ENCODE measurements around the gene PHTF2. TPM values are rescaled to one million over a fixed set of nuclear protein-coding genes. Genes with fewer than 3 reads are reported as not detected.

Gene PHTF2
- total RNA-seq, 1 donor from 2014 or later, result 31.2 TPM

DNA sequence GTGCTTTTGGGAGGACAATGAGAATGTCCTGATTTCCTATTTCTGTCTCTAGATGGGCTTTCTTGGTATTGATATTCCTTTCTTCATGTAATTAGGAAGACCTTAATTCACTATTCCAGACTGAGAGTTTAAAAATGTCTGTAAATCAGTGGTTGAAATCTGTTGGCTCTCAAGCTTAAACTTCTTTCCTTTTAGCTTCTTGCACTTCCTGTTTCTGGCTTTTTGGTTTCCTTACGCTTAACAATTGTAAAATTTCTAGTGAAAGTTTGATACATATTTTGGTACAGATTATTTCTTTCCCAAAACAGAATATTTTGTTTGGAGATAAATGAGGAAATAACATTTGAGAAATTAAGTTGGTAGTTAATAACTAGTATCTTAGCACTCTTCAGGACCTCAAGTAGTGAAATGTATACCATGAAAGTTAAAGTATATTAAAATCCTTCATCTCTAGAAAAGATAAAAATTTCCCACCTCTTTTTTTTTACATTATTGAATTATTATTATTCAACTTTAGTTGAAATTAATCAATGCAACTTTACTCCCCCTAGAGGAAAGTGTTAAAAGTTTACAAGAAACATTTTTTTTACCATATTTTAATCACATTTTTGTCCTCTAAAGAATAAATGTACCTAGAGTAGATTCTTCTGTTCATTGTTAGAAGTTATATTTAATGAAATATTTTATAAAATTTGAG, 137.2 kb downstream of the PHTF2 start:
- no peaks in the 10 kb centered on the region for H3K9me3 Mint-ChIP-seq
- peaks cover 7% of the 10 kb centered on the region for H3K4me1 Mint-ChIP-seq (ENCODE audit: low read depth)
- H3K27ac Mint-ChIP-seq, result no peak overlapping the region
- H3K27me3 Mint-ChIP-seq (ENCODE audit: insufficient read depth), result no peaks in the 10 kb centered on the region
- DNase-seq (ENCODE audit: low spot score), result no peak
- H3K4me3 Mint-ChIP-seq, result no peak overlapping the region
- peaks cover 3% of the 10 kb centered on the region for H3K36me3 Mint-ChIP-seq (ENCODE audit: low read depth)
- intact Hi-C loops (cut with micrococcal nuclease), result loop anchor here (1.0 kb wide), 2 partner anchors 138 to 278 kb away; no protein-coding TSS in a partner anchor

DNA sequence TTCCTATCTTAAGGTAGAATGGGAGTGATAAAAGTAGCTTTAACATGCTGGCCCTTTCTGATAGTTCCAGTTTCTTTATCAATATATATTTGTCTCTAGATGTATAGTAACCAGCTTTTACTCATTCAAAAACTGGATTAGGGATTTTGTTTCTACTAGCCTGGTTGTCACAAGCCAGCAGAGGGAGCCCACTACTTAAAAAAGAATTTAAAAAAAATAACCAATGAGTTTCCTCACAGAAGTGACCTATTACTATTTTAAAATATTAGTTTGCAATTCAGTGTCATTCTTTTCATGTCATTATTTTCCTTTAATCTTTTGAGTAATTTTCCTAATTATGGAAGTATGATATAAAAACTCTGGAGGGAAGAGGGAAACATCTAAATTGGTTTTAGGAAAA, 142.1 kb downstream of the PHTF2 start:
- DNase-seq (ENCODE audit: low spot score), result no peak
- H3K36me3 Mint-ChIP-seq (ENCODE audit: low read depth), result peaks cover 7% of the 10 kb centered on the region
- no peak overlapping the region for H3K4me3 Mint-ChIP-seq
- H3K9me3 Mint-ChIP-seq, result no peaks in the 10 kb centered on the region
- H3K27ac Mint-ChIP-seq, result no peak overlapping the region
- intact Hi-C loops (cut with micrococcal nuclease), result loop anchor here (5.0 to 10.0 kb wide), 2 partner anchors 84 to 287 kb away; no protein-coding TSS in a partner anchor
- peaks cover 11% of the 10 kb centered on the region for H3K4me1 Mint-ChIP-seq (ENCODE audit: low read depth)
- no peaks in the 10 kb centered on the region for H3K27me3 Mint-ChIP-seq (ENCODE audit: insufficient read depth)

GRCh38 chr7:77942431-77942830, 143.9 kb downstream of the PHTF2 start:
- Mint-ChIP-seq H3K27me3 (ENCODE audit: insufficient read depth) (no peaks in the 10 kb centered on the region), H3K27ac (no peak overlapping the region), H3K4me3 (no peak overlapping the region), H3K4me1 (ENCODE audit: low read depth) (peaks cover 8% of the 10 kb centered on the region), H3K9me3 (no peaks in the 10 kb centered on the region), H3K36me3 (ENCODE audit: low read depth) (peaks cover 7% of the 10 kb centered on the region)
- DNase-seq (ENCODE audit: low spot score), result no peak
- intact Hi-C loops (cut with micrococcal nuclease), result loop anchor here (5.0 to 10.0 kb wide), 2 partner anchors 82 to 285 kb away; no protein-coding TSS in a partner anchor

GRCh38 chr7:77944183-77945182, 145.9 kb downstream of the PHTF2 start:
- Mint-ChIP-seq H3K9me3 (no peaks in the 10 kb centered on the region), H3K36me3 (ENCODE audit: low read depth) (peaks cover 7% of the 10 kb centered on the region), H3K4me3 (no peak overlapping the region), H3K27me3 (ENCODE audit: insufficient read depth) (no peaks in the 10 kb centered on the region), H3K27ac (no peak overlapping the region), H3K4me1 (ENCODE audit: low read depth) (peaks cover 8% of the 10 kb centered on the region)
- no peak for DNase-seq (ENCODE audit: low spot score)
- intact Hi-C loops (cut with micrococcal nuclease), result loop anchor here (5.0 to 10.0 kb wide), 2 partner anchors 80 to 283 kb away; no protein-coding TSS in a partner anchor

- no peak overlapping the region for H3K27ac Mint-ChIP-seq
Observed at GRCh38 chr7:77950548-77950947, 152.0 kb downstream of the PHTF2 start.

GRCh38 chr7:77954773-77955555, 156.4 kb downstream of the PHTF2 start:
- H3K4me1 Mint-ChIP-seq (ENCODE audit: low read depth), result no peaks in the 10 kb centered on the region
- H3K36me3 Mint-ChIP-seq (ENCODE audit: low read depth), result peaks cover 6% of the 10 kb centered on the region

More at GRCh38 chr7:77950548-77950947, 152.0 kb downstream of the PHTF2 start:
- Mint-ChIP-seq H3K9me3 (no peaks in the 10 kb centered on the region), H3K4me3 (no peak overlapping the region), H3K4me1 (ENCODE audit: low read depth) (no peaks in the 10 kb centered on the region), H3K27me3 (ENCODE audit: insufficient read depth) (no peaks in the 10 kb centered on the region), H3K36me3 (ENCODE audit: low read depth) (peaks cover 3% of the 10 kb centered on the region)
- intact Hi-C loops (cut with micrococcal nuclease), result no loop called here
- no peak for DNase-seq (ENCODE audit: low spot score)

GRCh38 chr7:77958436-77958835, 159.9 kb downstream of the PHTF2 start:
- intact Hi-C loops (cut with micrococcal nuclease), result no loop called here
- H3K4me1 Mint-ChIP-seq (ENCODE audit: low read depth), result no peaks in the 10 kb centered on the region
- no peak overlapping the region for H3K27ac Mint-ChIP-seq
- DNase-seq (ENCODE audit: low spot score), result no peak
- peaks cover 3% of the 10 kb centered on the region for H3K36me3 Mint-ChIP-seq (ENCODE audit: low read depth)
- H3K9me3 Mint-ChIP-seq, result no peaks in the 10 kb centered on the region
- H3K27me3 Mint-ChIP-seq (ENCODE audit: insufficient read depth), result no peaks in the 10 kb centered on the region
- no peak overlapping the region for H3K4me3 Mint-ChIP-seq

More at GRCh38 chr7:77954773-77955555, 156.4 kb downstream of the PHTF2 start:
- Mint-ChIP-seq H3K27me3 (ENCODE audit: insufficient read depth) (no peaks in the 10 kb centered on the region), H3K27ac (no peak overlapping the region), H3K4me3 (no peak overlapping the region), H3K9me3 (no peaks in the 10 kb centered on the region)
- intact Hi-C loops (cut with micrococcal nuclease), result no loop called here
- DNase-seq (ENCODE audit: low spot score), result no peak

GRCh38 chr7:77959080-77959479, 160.5 kb downstream of the PHTF2 start:
- no peak overlapping the region for H3K27ac Mint-ChIP-seq
- DNase-seq (ENCODE audit: low spot score), result no peak
- intact Hi-C loops (cut with micrococcal nuclease), result no loop called here
- no peak overlapping the region for H3K4me3 Mint-ChIP-seq
- no peaks in the 10 kb centered on the region for H3K27me3 Mint-ChIP-seq (ENCODE audit: insufficient read depth)
- H3K9me3 Mint-ChIP-seq, result no peaks in the 10 kb centered on the region
- H3K36me3 Mint-ChIP-seq (ENCODE audit: low read depth), result peaks cover 3% of the 10 kb centered on the region
- H3K4me1 Mint-ChIP-seq (ENCODE audit: low read depth), result no peaks in the 10 kb centered on the region

- Mint-ChIP-seq H3K4me3 (no peak overlapping the region), H3K36me3 (ENCODE audit: low read depth) (peaks cover 5% of the 10 kb centered on the region), H3K9me3 (no peaks in the 10 kb centered on the region), H3K4me1 (ENCODE audit: low read depth) (no peaks in the 10 kb centered on the region), H3K27ac (no peak overlapping the region), H3K27me3 (ENCODE audit: insufficient read depth) (no peaks in the 10 kb centered on the region)
- intact Hi-C loops (cut with micrococcal nuclease), result no loop called here
- DNase-seq (ENCODE audit: low spot score), result no peak
Observed at GRCh38 chr7:77960336-77960735, 161.8 kb downstream of the PHTF2 start.

DNA sequence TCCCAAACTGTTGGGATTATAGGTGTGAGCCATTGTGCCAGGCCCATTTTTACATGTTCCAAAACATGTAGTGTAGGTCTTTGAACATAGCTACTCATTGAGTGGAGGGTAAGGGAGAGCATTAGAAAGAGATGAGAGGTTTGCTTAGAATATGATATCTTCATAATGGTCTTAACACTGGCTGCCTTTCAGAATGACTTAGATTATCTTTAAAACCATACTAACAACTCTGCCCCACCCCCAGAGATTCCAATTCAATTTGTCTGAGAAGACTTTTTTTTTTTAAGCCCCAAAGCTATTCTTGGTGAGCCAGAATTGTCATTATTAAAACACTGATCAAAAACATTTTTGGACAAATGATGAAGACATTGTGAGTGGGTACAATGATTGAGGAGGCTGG, 168.9 kb downstream of the PHTF2 start:
- H3K27ac Mint-ChIP-seq, result no peak overlapping the region
- intact Hi-C loops (cut with micrococcal nuclease), result no loop called here
- H3K36me3 Mint-ChIP-seq (ENCODE audit: low read depth), result peaks cover 2% of the 10 kb centered on the region
- H3K4me3 Mint-ChIP-seq, result no peak overlapping the region
- no peaks in the 10 kb centered on the region for H3K4me1 Mint-ChIP-seq (ENCODE audit: low read depth)
- no peaks in the 10 kb centered on the region for H3K27me3 Mint-ChIP-seq (ENCODE audit: insufficient read depth)
- H3K9me3 Mint-ChIP-seq, result no peaks in the 10 kb centered on the region
- no peak for DNase-seq (ENCODE audit: low spot score)

DNA sequence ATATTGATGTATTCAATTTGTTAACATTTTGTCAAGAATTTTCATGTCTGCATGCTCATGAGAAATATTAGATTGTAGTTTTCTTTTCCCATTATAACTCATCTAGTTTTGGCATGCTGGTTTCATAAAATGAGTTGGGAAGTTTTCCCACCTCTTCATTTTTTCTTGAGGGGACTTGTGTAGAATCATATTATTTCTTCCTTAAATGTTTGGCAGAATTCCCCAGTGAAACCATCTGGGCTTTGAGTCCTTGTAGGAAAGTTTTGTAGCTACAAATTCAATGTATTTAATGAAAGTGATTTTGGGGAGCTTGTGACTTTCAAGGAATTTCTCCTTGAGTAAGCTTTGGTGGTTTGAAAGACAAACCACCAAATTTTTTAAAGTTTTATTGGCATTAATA, 173.2 kb downstream of the PHTF2 start:
- Mint-ChIP-seq H3K4me1 (ENCODE audit: low read depth) (no peaks in the 10 kb centered on the region), H3K27me3 (ENCODE audit: insufficient read depth) (no peaks in the 10 kb centered on the region), H3K27ac (no peak overlapping the region), H3K4me3 (no peak overlapping the region), H3K9me3 (no peaks in the 10 kb centered on the region), H3K36me3 (ENCODE audit: low read depth) (no peaks in the 10 kb centered on the region)
- DNase-seq (ENCODE audit: low spot score), result no peak
- intact Hi-C loops (cut with micrococcal nuclease), result no loop called here

GRCh38 chr7:77975672-77976480, 177.3 kb downstream of the PHTF2 start:
- Mint-ChIP-seq H3K9me3 (no peaks in the 10 kb centered on the region), H3K27ac (no peak overlapping the region), H3K36me3 (ENCODE audit: low read depth) (no peaks in the 10 kb centered on the region), H3K4me1 (ENCODE audit: low read depth) (no peaks in the 10 kb centered on the region), H3K27me3 (ENCODE audit: insufficient read depth) (no peaks in the 10 kb centered on the region), H3K4me3 (no peak overlapping the region)
- no peak for DNase-seq (ENCODE audit: low spot score)
- intact Hi-C loops (cut with micrococcal nuclease), result no loop called here
